ENCODE results near the gene PSME2.
A peak's percentile ranks its signal among the peaks of the same experiment; 100 is the strongest.

Gene PSME2

GRCh38 chr14:24093901-24094840 lies 52.2 kb downstream of the PSME2 start, which contains the start of gene PCK2:
TSS of gene PCK2 (plus strand) at chr14:24094311. CDS start at chr14:24094406, 95 bp downstream.
- DNase-seq (ENCODE audit: low spot score) = peak; percentile 54
